Measurements from ENCODE around the gene MRPL33.
A peak's percentile ranks its signal among the peaks of the same experiment; 100 is the strongest.
"Not testable (repeated sequence)": the region's sequence is repeated elsewhere in the genome, so short reads cannot be mapped to it uniquely, and the experiment has no call there.

The MRPL33 gene

DNA sequence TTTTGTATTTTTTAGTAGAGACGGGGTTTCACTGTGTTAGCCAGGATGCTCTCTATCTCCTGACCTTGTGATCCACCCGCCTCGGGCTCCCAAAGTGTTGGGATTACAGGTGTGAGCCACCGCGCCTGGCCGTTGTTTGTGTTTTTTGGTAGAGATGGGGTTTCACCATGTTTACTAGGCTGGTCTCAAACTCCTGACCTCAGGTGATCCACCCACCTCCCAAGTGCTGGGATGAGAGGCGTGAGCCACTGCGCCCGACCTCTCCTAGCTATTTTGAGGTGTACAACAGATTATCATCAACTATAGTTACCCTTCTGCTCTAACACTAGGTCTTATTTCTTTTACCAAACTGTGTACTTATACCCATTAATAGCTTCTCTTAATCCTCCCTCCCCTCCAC lies 28.9 kb upstream of the MRPL33 start:
- DNase-seq = no peak

DNA sequence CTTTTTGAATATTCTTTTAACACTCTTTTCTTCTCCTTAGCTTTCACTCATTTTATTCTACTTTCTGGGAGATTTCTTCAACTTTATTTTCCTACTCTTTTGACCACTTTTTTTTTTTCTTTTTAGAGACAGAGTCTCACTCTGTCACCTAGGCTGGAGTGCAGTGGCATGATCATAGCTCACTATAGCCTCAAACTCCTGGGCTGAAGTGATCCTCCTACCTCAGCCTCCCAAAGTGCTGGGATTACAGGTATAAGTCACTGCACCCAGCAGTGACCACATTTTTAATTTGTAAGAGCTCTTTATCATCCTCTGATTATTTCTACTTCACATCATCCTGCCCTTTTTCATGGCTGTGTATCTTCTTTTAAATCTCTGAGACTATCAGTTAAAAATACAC lies 26.0 kb upstream of the MRPL33 start:
- DNase-seq = not testable (repeated sequence)

DNA sequence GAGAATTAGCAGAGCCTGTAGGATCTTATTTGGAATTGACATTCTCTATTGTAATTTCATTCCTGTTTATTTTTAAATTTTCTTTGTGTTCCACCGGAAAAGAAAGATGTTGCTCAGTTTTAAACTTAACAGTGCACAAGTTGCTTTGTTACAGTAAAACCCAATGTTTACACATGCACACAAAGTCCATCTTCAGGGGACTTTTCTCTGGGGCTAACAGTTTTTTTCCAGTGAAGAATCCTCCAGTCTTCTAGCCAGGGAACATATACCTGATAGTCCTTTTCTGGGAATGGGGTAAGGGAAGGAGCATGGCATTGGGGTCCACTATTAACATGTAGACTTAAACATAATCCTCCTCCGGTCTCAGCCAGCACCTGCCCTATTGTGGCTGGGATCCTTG lies 25.2 kb upstream of the MRPL33 start:
- no peak for DNase-seq

DNA sequence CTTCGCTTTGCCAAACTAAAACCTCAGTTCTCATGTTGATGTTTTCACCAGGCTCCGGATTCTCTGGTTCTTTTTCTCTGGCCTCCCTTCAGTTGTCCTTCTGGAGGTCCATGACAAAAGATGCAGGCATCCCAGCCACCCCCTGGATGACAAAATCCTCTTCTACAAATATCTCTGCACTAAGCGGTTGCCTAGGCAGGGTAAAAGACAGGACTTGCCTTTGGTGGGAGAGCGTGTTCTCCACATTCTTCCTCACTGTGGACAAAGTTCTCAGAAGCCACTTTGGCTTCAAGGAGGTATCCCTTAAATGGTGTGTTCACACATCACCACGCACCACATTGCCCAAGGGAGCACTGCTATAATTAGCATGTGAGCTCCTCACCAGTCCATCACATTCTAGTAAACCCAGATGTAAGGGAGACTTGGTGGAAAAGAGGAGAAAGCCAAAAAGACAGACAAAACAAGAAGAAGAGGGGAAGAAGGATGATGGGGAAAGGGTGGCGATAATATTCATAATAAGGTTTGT lies 23.6 kb upstream of the MRPL33 start:
- no peak for DNase-seq

DNA sequence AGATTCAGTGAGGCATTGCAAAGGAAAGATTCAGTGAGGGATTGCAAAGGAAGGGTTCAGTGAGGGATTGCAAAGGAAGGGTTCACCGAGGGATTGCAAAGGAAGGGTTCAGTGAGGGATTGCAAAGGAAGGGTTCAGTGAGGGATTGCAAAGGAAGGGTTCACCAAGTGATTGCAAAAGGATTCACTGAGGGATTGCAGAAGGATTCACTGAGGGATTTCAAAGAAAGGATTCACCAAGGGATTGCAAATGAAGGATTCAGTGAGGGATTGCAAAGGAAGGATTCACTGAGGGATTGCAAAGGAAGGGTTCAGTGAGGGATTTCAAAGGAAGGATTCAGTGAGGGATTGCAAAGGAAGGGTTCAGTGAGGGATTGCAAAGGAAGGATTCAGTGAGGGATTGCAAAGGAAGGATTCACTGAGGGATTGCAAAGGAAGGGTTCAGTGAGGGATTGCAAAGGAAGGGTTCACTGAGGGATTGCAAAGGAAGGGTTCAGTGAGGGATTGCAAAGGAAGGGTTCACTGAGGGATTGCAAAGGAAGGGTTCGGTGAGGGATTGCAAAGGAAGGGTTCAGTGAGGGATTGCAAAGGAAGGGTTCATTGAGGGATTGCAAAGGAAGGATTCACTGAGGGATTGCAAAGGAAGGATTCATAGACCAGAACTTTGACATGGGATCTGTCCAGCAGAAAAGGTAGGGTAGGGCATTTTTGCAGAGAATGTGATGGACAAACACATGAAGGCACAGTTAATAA lies 22.5 kb upstream of the MRPL33 start:
- not testable (repeated sequence) for DNase-seq

DNA sequence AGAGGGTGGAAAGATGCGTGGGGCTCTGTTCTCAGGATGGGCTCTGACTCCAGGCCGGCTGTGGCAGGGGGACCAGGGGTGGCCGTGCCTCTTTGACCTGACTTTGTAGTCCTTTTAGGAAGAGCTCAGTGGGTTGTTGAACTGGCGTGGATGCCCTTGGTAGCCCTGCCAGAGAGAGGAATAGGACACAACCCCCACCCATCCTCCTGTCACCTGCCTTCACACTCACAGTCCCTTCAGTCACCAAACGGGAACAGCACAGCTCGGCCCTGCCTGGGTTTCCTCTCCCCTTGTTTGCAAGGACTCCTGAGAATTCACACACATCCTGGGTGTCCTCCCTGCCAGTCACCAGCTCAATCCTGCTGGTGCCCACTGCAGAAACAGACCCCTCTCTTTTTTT lies 20.1 kb upstream of the MRPL33 start:
- DNase-seq = no peak

DNA sequence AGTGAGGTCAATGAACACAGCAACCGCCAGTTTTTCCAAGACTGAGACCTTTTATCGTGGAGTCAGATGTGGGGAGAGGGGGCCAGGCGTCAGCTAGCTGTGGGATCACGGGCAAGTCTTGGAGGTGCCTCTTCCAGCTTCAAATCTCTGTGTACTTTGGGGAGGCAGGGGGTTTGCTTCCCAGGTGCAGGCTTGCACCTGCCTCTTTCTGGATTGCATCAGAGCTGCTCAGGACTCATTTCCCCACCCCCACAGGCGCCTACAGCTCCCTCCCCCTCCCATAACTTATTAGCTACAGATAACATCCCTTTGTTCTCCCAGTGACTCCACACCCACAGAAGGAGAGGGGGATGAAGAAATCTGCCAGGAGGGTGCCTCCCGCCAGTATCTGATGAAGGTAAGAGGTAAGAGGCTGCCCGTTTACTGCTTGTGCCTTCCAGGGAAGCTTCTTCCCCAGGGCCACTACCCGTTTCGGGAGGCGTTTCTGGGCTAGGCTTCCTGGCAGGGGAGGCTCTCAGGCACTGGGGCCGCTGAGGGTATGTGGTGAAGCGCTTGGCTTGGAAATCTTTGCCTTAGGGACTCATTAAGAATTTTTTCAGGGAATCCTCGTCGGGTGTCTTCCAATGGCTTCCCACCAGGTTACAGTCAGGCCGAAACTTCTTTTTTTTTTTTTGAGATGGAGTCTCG lies 18.8 kb upstream of the MRPL33 start:
- DNase-seq = peak; percentile 80

DNA sequence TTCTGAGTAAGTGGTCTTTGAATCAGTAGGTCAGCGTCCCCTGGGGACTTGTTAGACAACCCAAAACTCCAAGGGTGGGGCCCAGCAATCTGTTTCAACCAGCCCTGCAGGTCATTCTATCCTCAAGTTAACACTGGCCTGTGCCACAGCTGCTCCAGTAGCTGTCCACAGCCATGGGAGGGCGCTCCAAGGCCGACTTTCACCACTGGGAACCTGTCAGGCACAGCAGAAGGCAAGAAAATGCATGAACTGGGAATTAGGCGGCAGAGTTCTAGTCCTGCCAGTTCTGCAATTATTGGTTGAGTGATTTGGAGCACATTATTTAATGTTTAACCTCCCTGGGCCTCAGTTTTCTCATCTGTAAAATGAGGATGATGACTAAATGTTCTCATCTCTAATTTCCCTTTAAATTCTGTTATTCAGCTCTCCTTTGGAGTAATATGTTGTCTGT lies 17.4 kb upstream of the MRPL33 start:
- DNase-seq = peak; percentile 16

DNA sequence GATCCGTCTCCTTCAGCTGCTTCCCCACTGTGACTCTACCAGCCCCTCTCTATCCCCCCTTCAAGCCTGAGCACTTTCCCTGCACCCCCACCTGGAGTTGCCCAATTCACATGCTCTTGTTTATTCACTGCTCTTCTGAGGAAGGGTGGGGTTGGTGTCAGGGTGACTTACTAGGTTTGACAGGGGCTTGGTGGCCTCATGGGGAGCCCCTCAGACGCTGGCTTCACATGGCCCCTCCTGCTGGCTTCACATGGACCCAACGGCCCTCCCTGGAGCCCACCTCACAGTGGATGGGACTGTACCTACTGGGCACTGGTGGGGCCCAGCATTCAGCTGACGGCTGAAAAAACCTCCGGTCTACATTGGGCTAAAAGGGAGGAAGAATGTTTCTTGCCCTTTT lies 16.7 kb upstream of the MRPL33 start:
- DNase-seq = no peak

DNA sequence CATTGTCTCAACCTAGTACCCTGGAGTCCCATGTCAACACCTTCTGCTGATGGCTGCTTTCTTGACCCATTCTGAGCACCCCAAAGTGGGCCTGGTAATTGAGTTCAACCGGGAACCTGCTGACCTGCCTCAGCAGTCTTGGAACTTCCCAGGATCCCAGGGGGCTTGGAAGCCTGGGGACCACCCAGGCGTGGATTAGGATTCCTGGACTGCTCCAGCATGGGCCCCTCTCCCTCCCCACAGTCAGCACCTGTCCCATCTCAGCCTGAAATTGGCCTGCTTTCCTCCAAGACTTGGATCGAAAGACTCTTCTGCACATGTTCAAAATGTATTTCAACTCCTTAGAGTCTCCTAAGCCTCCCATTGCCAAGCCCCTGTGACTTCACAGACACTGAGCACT lies 15.4 kb upstream of the MRPL33 start:
- DNase-seq = no peak

DNA sequence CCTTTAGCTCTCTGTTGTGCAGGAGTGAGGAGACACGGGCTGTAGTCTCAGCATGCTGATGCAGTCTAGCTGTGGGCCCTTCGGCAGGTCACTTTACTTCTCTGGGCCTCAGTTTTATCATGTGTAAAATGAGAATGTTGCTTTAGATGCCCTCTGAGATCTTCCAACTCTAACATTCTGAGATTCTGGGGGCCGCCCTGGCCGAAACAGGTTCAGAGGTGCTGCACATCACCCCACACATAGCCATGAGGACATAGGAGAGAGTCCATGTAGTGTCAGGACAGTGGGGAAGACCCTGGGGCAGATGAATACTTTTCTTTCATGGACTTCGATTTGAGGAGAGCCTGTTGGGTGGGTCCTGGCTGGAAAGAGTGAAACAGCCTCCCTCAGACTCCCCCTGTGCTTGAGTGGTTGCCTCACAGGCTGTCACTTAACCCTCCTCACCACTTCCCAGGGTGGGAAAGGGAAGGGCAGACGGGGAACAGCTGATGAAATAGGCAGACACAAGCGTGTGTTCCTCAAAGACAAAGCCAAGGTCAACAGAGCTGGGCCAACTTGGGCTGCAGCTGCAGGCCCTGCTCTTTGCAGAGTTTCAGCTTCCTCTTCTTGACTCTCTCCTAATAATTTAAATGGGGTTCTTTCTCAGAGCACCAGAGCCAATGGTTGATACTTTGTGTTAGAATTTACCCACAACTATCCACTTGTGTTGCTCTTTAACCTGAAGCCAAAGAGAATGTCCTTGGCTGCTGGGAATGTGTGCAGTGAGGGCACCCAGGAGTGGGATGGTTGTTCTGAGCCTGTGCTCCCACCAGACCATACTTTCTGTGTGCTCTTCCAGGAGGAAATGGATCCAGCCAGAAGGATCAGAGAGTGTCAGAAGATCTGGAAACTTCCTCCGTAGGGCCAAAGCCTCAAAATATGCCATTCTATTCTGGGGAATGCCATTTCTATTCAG lies 14.7 kb upstream of the MRPL33 start:
- no peak for DNase-seq

DNA sequence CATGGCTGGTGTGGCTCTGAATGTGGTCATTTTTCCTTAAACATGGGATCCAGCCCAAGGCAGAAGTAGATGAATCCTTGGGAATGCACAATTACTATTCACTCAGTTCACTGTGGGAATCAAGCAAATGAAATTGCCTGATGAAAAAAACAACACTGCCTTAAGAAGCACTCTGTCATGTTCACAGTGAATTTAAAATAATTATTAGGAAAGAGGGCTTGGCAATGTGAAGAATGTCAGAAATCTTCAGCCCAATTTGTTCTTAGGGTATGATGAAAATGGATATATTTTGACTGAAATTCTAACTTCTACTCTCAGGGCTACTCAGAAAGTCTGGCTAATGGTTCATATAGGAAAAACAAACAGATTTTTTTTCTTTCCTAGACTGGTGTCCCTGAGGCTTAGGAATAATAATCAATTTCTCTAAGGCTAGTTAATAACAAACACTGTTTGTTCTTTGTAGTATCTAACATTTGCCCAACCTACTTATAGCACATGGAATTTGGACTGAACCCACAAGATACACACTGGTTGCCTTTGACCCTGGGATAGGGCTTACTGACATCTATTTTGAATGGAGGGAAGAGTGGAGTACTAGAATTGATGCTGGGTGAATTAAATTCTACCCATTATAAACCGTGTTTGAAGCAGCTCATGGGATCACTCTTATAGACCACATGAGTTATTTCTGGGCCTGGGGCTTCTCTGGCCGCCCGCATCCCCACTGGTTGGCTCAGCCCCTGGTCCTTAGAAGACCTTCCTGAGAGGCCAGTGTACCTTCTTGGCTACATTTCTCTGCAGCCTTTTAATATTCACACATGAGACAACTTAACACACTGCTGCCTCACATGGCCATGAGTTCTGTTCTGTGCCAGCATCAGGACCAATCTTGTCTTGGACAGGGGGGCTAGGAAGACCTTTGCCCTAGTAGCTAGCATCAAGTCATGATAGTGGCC lies 8.3 kb upstream of the MRPL33 start:
- DNase-seq = no peak

DNA sequence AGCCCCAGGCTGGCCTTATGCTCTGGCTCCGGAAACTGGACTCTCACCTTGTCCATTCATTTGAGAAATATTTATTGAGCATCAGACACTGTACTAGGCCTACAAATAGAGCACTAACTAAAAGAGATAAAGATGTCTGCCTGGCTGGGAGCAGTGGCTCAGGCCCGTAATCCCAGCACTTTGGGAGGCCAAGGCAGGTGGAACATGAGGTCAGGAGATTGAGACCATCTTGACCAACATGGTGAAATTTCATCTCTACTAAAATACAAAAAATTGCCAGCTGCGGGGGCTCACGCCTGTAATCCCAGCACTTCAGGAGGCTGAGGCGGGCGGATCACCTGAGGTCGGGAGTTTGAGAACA lies 7.6 kb upstream of the MRPL33 start:
- DNase-seq = no peak

DNA sequence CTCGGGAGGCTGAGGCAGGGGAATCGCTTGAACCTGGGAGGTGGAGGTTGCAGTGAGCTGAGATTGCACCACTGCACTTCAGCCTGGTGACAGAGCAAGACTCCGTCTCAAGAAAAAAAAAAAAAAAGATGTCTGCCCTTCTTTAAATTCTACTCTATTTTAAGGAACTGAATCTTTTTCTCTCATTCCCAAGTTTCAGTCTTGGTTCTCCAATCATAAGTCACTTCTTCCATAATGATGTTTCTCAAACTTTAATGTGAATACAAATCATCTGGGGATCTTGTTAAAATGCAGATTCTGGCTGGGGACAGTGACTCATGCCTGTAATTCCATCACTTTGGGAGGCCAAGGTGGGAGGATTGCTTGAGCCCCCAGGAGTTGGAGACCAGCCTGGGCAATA lies 7.0 kb upstream of the MRPL33 start:
- DNase-seq = not testable (repeated sequence)

DNA sequence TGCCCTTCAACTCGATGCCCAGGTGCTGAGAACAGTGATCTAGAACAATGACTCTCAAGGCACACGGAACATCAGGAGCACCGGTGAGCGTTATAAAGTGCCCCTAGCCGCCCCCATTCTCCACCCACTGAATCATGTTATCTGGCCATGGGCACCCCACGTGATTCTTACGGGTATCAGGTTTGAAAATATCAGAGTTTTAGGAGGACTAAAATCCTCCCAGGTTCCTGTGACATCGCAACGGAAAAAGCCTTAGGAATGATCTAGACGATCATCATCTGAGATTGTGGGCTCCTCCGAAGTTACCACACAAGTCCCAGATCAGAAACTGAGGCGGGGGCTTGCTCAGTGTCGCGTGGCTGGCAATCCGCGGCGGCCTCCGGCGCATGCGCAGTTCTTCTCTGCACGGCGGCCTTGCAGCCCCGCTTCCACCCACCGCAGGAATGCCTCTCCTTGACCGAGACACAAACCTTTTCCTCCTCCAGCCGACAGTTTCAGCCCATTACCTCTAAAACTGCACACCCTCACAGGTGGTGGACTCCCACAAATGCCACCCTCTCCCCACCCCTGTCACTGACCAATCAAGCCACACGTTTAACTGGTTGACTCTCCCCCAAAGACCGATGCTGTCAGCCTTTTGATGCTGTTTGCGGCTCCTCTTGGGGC lies 5.8 kb upstream of the MRPL33 start:
- DNase-seq = no peak

DNA sequence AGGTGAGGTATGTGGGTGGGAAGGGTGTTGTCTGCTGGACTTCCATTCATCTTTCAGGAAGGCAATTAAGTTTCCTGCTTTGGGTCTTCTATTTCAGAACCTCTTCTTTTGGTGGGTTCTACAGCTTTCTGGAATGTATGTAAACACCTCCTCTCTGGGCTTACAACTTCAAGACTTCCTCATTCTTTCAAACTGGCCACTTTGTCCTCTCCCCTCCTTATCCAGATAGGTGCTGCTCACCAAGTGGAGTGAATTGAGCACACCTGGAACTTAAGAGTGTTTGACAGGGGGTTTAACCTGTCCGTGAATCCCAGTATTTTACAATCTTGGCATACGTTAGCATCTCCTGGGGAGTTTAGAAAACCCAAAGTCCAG lies 5.2 kb upstream of the MRPL33 start:
- no peak for DNase-seq

DNA sequence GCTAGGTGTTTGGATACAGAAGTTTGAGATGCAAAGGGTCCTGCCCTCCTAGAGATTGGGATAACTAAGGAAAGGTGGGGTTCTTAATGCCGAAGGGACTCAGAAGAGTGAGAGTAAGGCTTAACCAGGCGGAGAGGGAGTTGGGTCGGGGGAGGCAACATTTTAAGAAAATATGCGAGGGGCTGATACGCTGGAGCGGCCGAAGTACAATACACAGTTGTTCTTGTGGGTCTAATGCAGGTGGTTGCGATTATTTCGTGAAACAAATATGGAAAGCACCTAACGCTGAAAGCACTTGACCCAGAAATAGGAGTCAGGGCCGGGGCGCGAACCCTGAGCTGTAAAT lies 344 bp upstream of the MRPL33 start:
- no peak for DNase-seq

DNA sequence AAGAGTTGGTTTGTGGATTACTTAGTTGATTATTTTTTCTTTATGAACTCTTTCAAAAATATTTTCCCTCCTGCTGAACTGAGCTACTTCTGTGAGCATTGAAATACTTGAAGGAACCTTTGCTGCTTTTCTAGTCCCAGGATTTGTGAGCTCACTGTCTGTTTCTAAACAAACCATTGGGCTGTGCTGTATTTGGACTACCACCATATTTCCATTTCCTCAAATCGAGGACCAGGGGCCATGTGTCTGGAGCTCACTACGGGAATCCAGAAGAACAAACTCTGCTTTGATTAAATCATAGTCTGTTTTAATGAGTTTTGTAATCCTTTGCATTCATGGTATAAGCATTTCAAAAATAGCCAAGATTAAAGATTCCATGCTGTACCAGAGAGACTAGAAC lies 1.3 kb downstream of the MRPL33 start:
- DNase-seq = no peak

DNA sequence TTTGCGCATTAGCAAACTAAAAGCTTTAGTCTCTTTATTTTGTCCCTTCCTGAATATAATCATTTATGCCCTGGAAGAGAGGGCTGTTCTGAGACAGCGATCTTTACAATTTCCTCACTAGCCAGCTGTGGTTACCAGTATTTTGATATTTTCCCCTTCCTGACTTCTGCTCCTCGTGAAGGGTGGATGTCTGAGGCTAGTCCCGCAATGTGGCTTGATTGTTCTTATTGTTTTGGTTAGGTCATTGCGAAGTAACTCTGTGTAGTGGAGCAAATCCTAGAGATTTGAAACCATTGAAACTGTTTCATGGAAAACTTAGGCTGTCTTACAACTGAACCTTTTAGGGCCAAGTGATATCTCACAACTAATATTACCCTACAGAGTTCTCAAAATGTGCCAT lies 2.4 kb downstream of the MRPL33 start:
- DNase-seq = no peak

DNA sequence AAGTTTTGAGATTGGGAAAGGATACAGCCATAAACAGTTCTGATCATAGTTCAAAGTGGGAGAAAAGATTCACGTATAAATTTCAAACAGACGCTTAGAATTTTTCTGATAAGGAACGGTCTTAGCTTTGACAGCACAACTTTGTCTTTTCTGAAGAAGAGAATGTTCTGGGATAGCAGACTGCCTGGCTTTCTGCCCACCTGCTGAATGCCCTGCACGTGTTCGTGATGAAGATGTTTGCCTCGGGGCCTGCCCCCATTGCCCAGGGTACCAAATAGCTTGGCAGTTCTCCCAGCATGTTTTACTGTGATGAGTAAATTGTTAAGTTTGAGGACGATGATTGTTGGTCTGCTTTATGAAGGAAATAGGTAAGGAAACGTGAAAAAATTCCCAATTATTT lies 4.6 kb downstream of the MRPL33 start:
- no peak for DNase-seq

DNA sequence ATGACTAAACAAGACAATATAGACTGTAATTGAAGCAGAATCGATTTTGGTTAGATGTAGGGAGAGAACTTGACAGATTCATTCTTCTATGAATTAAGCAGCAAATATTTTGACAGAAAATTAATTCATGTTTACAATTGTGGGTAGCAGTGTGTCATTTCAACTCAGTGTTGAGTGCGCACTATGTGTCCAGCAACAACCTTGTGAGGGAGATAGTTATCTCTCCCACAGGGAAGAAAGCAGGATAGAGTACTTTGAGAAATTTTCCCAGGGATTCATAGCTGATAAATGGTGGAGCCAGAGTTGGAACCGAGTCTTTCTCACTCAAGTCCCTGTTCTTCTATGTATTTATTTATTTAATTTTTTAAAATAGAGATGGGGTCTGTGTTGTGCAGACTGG lies 5.2 kb downstream of the MRPL33 start:
- no peak for DNase-seq

Measured in NCI-H526 treated with DMSO at 0.1 percent for 48 hours (cell line).